AG04450 (cell line): ENCODE measurements around the gene SAMHD1. TPM values are rescaled to one million over a fixed set of nuclear protein-coding genes. Genes with fewer than 3 reads are reported as not detected.
"Not testable (repeated sequence)": the region's sequence is repeated elsewhere in the genome, so short reads cannot be mapped to it uniquely, and the experiment has no call there.

Experiments used
- CTCF ChIA-PET: fragments of 300-600, 350-600 bp; formaldehyde crosslinking; extraction: SDS; loops from one replicate; lab custom pipeline; 2022; ENCODE audit warnings: antibody characterized with exemption, inconsistent platforms; lab: Charles Lee
- POLR2A ChIA-PET: fragments of 350-600 bp; formaldehyde crosslinking; extraction: SDS; loops from one replicate; lab custom pipeline; 2021; ENCODE audit warnings: antibody characterized with exemption, inconsistent platforms; lab: Yijun Ruan, JAX
- DNase-seq: peaks from one replicate; pipeline ENCODE4 v3.0.0-alpha.2; 2011; ENCODE audit warnings: low read depth, low spot score
- H3K27ac ChIP-seq: one replicate; pipeline ENCODE4 v1.5.1; 2012; ENCODE audit warnings: low read depth, low read length, control low read depth
- H3K27me3 ChIP-seq: one replicate; pipeline ENCODE4 v1.6.0; 2012; ENCODE audit warnings: low read length; ENCODE audit not compliant: control insufficient read depth, insufficient read depth
- H3K4me3 ChIP-seq: 2 replicates; pipeline ENCODE4 v1.5.1; 2011; ENCODE audit warnings: mild to moderate bottlenecking, low read depth, low read length, control low read depth
- H3K9me3 ChIP-seq: 2 replicates; pipeline ENCODE4 v1.5.1; 2012; ENCODE audit warnings: low read length; ENCODE audit not compliant: control insufficient read depth, insufficient read depth
- CTCF ChIP-seq: IDR thresholded peaks from 2 replicates; pipeline ENCODE4 v1.5.1; 2011; ENCODE audit warnings: low read depth, low read length, control low read depth, inconsistent platforms
- polyA plus RNA-seq: library from polyadenylated mRNA; depleted of rRNA; stranded (reverse); fragments of >200 nt; gene quantifications from 2 replicates; pipeline ENCODE4 v1.2.3, GENCODE V29; 2011

Gene SAMHD1
- polyA plus RNA-seq, 1 experiment, result 25.2 TPM

GRCh38 chr20:36876473-36876833 lies 75.1 kb downstream of the SAMHD1 start:
- H3K9me3 ChIP-seq, result no peaks in the 10 kb centered on the region
- CTCF ChIA-PET, result interaction anchor here (0.7 kb wide), 1 partner anchor 31 kb away, joined by 5 read pairs; no protein-coding TSS in a partner anchor
- H3K27ac ChIP-seq, result no peak overlapping the region
- H3K27me3 ChIP-seq, result peaks cover 15% of the 10 kb centered on the region
- H3K4me3 ChIP-seq, result no peak overlapping the region
- POLR2A ChIA-PET, result no interaction called here
- TF ChIP-seq CTCF, result no peak
- DNase-seq, result no peak

GRCh38 chr20:36875702-36876472 lies 75.6 kb downstream of the SAMHD1 start, which contains the start of gene TLDC2:
Gene TLDC2 (plus strand): TSS chr20:36876138. CDS start chr20:36876175, 37 bp downstream.
- ChIA-PET POLR2A (no interaction called here), CTCF (no interaction called here)
- no peak for DNase-seq
- H3K27me3 ChIP-seq, result peaks cover 15% of the 10 kb centered on the region
- no peaks in the 10 kb centered on the region for H3K9me3 ChIP-seq
- H3K27ac ChIP-seq, result no peak within 1 kb of the TSS
- no peak within 1 kb of the TSS for H3K4me3 ChIP-seq
- no peak for TF ChIP-seq CTCF

GRCh38 chr20:36875093-36875492 lies 76.4 kb downstream of the SAMHD1 start:
- H3K9me3 ChIP-seq, H3K4me3 ChIP-seq, CTCF ChIA-PET, H3K27ac ChIP-seq, DNase-seq: not testable (repeated sequence)
- POLR2A ChIA-PET, result interaction anchor here (0.7 kb wide), 1 partner anchor 24 kb away, joined by 4 read pairs; no protein-coding TSS in a partner anchor
- peaks cover 11% of the 10 kb centered on the region for H3K27me3 ChIP-seq

- DNase-seq, result no peak
- Histone ChIP-seq H3K27ac (no peak overlapping the region), H3K27me3 (peaks cover 5% of the 10 kb centered on the region), H3K4me3 (no peak overlapping the region), H3K9me3 (no peaks in the 10 kb centered on the region; the same call in 1 of the 2 replicates)
- no peak for TF ChIP-seq CTCF
- POLR2A ChIA-PET, result no interaction called here
- CTCF ChIA-PET, result interaction anchor here (0.9 to 2.7 kb wide), 3 partner anchors 10 to 45 kb away, joined by 3 to 10 read pairs (median 10); a partner anchor contains a TSS
Observed at GRCh38 chr20:36873498-36874189, 77.9 kb downstream of the SAMHD1 start.

- ChIA-PET CTCF (interaction anchor here (1.8 to 2.7 kb wide), 3 partner anchors 9 to 99 kb away, joined by 5 to 10 read pairs (median 10); partner anchors contain the start of gene DSN1), POLR2A (no interaction called here)
- H3K9me3 ChIP-seq, result no peaks in the 10 kb centered on the region; the same call in 1 of the 2 replicates
- no peak for TF ChIP-seq CTCF
- no peak overlapping the region for H3K27ac ChIP-seq
- DNase-seq, result no peak
- H3K27me3 ChIP-seq, result peaks cover under 1% of the 10 kb centered on the region
- no peak overlapping the region for H3K4me3 ChIP-seq
Observed at GRCh38 chr20:36872852-36873251, 78.7 kb downstream of the SAMHD1 start.
